NOMO-1 (cell line): ENCODE results near the gene MMP15.
A peak's percentile ranks its signal among the peaks of the same experiment; 100 is the strongest.

ENCODE experiments used
- DNase-seq, 2 experiments: peaks; one replicate each; lab custom pipeline; 2025; ENCODE audit not compliant: unreplicated experiment in 2 of 2; lab: John Stamatoyannopoulos, UW

MMP15 gene

GRCh38 chr16:58016840-58017446 is 8.6 kb upstream of the MMP15 start:
- DNase-seq, result no peak

GRCh38 chr16:58018803-58019202 is 6.8 kb upstream of the MMP15 start:
- no peak for DNase-seq

GRCh38 chr16:58019866-58020538 is 5.6 kb upstream of the MMP15 start:
- no peak for DNase-seq

DNA sequence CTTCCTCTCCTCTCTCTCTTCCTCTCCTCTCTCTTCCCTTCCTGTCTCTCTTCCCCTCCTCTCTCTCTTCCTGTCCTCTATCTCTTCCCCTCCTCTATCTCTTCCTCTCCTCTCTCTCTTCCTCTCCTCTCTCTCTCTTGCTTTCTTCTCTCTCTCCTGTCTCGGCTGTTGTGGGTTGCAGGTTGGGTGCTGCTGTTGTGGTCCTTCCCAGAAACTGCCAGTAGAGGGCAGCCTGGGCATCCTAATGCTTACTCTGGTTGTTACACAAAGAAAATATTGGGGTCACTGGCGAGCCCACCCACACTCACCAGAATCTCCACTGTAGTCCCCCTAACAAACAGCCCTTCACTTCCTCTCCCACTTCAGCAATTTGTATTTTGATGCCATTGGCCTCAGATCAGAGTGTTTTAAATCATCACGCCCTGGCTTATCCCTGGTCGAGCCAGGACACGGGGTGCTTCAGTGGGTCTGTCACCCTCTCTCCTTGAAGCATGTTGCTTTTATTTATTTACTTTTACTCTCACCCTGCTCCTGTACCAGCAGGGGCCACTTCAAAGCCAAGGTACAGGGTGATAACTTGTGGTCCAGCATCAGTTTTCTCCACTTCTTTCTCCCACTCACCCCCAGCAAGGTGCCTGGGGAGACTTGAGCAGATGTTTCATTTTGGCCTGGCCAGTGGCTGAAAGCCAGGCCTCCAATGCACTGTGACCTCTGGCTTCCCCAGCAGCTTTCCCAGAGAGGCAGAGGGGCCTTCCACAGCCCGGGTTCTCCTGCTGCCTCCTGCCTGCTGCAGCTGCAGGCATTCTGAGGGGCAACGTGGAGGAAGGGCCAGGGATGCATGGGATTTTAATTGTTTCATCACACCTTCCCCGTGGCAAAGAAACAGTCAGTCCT is 4.7 kb upstream of the MMP15 start:
- DNase-seq, result peak in 1 of 2 experiments; percentile 10

- DNase-seq, result no peak
These were observed 3.6 kb upstream of the MMP15 start for GRCh38 chr16:58021661-58022551.

GRCh38 chr16:58022601-58023371 is 2.8 kb upstream of the MMP15 start:
- DNase-seq, result no peak

DNA sequence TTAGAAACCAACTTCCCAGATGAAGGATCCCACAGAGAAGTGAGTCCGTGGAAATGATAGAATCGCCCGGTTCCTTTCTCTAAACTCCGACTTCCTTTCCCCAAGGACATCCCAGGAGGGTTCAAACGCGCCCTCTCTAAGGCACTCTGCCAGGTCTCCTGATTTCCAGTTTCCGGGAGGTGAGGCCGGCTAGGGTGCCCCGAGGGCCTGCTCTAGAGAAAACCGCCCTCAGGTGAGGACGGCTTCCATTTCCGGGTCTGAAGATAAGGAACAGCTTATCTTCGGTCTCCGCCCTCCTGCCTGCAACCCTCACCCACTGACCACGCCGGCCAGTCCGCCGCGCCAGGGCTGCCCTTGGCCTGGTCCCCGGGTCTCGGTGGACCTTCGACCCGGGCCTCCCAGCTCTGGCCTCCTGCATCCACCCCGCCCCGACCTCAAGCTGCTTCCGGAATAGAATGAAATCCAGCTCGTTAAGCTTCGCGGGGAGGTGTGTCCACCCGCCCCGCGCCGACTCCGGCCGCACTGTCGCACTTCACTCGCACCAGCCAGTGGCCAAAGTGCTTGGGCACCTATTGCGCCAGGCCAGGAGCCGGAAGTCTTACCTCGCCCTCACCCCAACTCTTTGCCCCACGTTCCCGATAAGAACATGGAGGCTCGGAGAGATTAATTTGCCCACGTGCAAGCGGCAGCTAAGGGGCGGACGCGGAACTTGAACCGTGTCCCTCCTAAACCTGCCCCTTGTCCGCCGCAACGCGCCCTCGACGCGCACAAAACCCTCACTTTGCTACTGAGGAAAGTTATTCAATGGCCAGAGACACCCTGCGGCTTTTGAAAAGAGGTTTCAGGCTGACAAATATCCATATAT is 836 bp upstream of the MMP15 start:
- DNase-seq, result peak; percentile 33 to 44

- DNase-seq, result no peak
These were observed 668 bp downstream of the MMP15 start for GRCh38 chr16:58026139-58026704.

GRCh38 chr16:58026705-58027160 is 1.2 kb downstream of the MMP15 start:
- no peak for DNase-seq

DNA sequence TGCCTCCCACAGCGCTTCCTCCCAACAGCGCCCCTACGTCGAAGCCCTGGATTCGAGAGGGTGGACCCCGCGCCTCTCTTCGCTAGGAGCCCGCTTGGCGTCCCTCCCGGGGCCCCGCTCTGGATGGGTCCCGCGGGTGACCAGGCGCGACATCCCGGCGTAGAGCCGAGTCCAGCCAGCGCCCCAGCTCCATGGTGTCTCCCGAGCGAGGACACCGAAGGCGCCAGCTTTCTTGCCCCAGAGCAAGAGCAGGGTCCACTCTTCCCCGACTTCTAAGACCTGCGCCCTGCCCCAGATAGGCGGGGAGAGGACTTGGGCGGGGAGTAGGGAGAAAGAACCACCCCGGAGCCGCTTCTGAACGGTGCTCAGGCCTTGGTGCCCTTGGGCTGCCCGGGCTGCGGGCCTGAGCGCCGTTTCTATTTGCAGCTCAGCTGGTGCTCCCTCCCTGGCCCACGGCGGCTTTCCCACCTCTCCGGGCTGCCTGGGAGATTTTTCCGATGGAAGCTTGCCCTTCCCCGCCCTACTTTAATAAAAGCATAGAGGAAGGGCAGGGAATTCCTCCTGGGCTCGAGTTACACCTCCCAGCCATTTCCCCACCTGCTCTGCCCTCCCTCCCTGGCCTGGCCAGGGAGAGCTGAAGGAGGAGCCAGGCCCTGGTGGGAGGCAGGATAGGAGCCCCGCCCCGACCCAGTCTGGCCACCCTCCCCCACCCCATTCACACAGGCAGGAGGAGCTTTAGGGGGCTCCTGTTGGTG is 1.8 kb downstream of the MMP15 start:
- no peak for DNase-seq

DNA sequence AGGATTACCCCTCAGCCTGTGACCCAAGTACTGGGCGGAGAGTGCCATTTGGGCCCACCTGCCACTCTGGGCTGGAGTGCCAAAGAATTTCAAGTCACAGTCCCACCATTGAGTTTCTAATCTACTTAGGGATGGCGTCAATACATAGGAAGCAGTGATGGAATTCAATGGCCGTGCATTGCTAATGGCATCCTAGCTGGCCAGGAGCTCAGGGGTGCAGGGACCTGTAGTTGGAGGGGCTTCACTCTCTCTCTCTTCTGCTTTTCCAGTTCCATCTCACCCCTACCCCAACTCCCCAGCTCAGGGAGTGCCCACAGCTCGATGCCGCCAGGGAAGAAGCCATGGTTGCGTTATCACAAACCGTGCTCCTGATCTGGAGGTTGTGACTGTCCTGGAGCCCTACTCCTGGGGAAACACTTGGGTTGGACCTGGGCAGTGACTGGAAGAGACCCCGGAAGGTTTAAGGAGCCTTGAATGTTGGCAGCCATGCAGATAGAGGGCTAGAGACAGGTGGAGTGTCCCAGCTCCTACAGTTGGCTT is 2.4 kb downstream of the MMP15 start:
- no peak for DNase-seq

GRCh38 chr16:58028541-58029070 is 3.1 kb downstream of the MMP15 start:
- DNase-seq, result no peak

- no peak for DNase-seq
These were observed 3.9 kb downstream of the MMP15 start for GRCh38 chr16:58029410-58029809.

- DNase-seq, result no peak
These were observed 4.7 kb downstream of the MMP15 start for GRCh38 chr16:58030136-58030840.

- DNase-seq, result peak in 1 of 2 experiments; percentile 1
These were observed 5.7 kb downstream of the MMP15 start for GRCh38 chr16:58031016-58031800.

- DNase-seq, result no peak
These were observed 7.2 kb downstream of the MMP15 start for GRCh38 chr16:58032710-58033293.
